ENCODE measurements around the gene FAAP100. TPM values are rescaled to one million over a fixed set of nuclear protein-coding genes. Genes with fewer than 3 reads are reported as not detected.

FAAP100 gene
- total RNA-seq, 2 experiments from 2014 or later: 30.8 to 42.1 TPM

DNA sequence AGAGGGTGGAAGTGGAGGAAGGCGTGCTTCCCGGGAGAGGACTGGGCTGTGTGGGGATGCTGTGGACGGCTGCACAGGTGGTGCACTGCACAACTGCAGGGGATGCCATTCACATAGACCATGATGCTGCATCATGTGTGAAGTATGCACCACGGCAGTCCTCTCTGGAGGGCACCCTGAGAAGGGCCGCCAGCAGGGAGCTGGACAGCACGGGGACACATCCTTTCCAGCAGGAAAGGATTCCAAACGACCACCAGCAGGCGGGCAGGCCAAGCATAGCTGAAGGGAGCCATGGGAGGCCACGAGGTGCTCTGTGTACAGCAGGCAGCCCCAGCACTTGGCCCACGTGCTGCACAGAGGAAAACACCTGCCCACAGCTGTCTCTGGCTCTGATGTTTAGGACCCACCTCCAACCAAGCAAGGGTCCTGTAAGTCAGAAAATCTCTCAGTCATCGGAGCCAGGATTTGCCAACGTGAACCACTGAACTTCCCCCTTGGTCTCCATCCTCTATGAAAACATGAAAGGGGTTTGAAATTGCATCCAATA, 49.6 kb downstream of the FAAP100 start:
- H3K27ac Mint-ChIP-seq: no peak overlapping the region
- peaks cover 23% of the 10 kb centered on the region for H3K27me3 Mint-ChIP-seq
- peaks cover under 1% of the 10 kb centered on the region for H3K4me1 Mint-ChIP-seq
- no peak for DNase-seq
- no peaks in the 10 kb centered on the region for H3K36me3 Mint-ChIP-seq (ENCODE audit: low read depth)
- CTCF ChIA-PET: no interaction called here
- POLR2A ChIA-PET: no interaction called here
- no peak overlapping the region for H3K4me3 Mint-ChIP-seq
- no peaks in the 10 kb centered on the region for H3K9me3 Mint-ChIP-seq

DNA sequence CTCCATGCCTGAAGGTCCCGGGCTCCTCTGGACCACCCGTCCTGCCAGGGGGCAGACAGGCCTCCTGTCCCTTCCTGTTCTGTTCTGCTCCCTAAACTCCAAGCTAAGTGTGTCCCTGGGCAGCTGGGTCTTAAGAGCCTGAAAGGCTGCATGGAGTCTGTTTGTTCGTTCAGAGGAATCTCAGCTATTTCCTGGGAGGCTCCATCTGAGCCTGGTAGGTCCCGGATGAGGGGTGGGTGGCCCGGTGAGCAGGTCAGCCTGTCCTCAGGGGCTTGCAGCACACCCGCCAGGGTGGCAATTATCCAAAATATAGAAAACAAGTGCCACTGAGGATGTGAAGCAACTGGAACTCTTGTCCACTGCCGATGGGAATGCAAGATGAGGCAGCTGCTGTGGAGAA, 52.1 kb downstream of the FAAP100 start:
- ChIA-PET POLR2A (no interaction called here), CTCF (interaction anchor here (1.2 kb wide), 1 partner anchor 15 kb away, joined by 8 read pairs; no protein-coding TSS in a partner anchor)
- H3K36me3 Mint-ChIP-seq (ENCODE audit: low read depth): no peaks in the 10 kb centered on the region
- no peak overlapping the region for H3K4me3 Mint-ChIP-seq
- no peaks in the 10 kb centered on the region for H3K9me3 Mint-ChIP-seq
- peaks cover 30% of the 10 kb centered on the region for H3K27me3 Mint-ChIP-seq
- H3K27ac Mint-ChIP-seq: no peak overlapping the region
- H3K4me1 Mint-ChIP-seq: peaks cover 2% of the 10 kb centered on the region
- no peak for DNase-seq

DNA sequence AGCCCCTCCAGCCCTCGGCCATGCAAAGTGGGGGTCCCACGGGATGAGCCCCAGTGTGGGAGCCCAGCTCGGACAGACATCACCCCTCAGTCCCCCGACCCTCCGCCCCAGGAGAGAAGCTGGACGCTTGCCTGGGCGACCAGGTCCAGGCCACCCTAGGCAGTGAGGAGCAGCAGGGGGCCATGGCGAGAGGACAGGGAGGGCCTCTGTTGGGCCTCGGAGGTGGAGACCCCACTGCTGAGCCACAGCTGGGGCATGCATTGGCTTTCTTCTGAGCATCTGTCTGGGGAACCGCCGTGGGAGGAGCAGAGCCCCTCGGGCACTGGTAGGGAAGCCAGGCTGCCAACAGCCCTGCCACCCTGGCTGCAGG, 52.6 kb downstream of the FAAP100 start:
- DNase-seq: no peak
- no peak overlapping the region for H3K27ac Mint-ChIP-seq
- ChIA-PET POLR2A (no interaction called here), CTCF (interaction anchor here (0.6 to 1.2 kb wide), 2 partner anchors 15 to 69 kb away, joined by 3 to 8 read pairs; no protein-coding TSS in a partner anchor)
- no peak overlapping the region for H3K4me3 Mint-ChIP-seq
- peaks cover 29% of the 10 kb centered on the region for H3K27me3 Mint-ChIP-seq
- no peaks in the 10 kb centered on the region for H3K9me3 Mint-ChIP-seq
- H3K36me3 Mint-ChIP-seq (ENCODE audit: low read depth): no peaks in the 10 kb centered on the region
- peaks cover 6% of the 10 kb centered on the region for H3K4me1 Mint-ChIP-seq

DNA sequence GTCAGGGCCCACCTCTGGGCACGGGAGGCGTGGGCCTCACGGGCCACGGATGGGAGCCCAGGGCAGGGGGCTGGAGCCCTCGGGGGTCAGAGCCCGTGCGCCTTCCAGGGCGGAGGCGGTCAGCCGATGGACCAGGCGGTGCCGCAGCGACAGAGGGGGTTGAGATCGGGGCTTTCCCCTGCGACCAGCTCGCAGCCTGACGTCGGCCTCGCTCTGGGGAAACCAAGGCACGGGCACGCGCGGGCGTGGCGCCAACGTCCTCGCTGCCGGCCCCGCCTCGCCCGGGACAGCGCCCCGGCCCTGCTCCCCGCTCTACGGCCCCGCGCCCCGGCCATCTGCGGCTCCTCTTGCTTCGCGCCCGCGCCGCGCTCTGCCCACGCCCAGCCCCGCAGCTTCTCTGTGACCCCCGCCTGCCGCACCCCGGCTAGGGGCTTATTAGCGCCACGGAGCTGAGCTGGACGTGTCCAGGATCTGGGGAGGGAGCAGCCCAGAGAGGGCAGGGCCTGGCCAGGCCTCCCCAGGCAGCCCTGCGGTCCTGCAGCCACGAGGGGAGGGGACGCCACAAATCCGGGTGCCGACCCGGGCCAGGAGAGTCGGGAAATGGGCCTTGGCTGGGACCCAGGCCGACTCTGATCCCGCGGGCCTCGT, 53.1 kb downstream of the FAAP100 start:
- peaks cover 9% of the 10 kb centered on the region for H3K4me1 Mint-ChIP-seq
- no peaks in the 10 kb centered on the region for H3K36me3 Mint-ChIP-seq (ENCODE audit: low read depth)
- ChIA-PET POLR2A (no interaction called here), CTCF (interaction anchor here (0.6 to 1.7 kb wide), 4 partner anchors 9 to 69 kb away, joined by 3 to 11 read pairs (median 4); no protein-coding TSS in a partner anchor)
- H3K27ac Mint-ChIP-seq: no peak overlapping the region
- H3K4me3 Mint-ChIP-seq: no peak overlapping the region
- H3K27me3 Mint-ChIP-seq: peaks cover 28% of the 10 kb centered on the region
- H3K9me3 Mint-ChIP-seq: no peaks in the 10 kb centered on the region
- no peak for DNase-seq

DNA sequence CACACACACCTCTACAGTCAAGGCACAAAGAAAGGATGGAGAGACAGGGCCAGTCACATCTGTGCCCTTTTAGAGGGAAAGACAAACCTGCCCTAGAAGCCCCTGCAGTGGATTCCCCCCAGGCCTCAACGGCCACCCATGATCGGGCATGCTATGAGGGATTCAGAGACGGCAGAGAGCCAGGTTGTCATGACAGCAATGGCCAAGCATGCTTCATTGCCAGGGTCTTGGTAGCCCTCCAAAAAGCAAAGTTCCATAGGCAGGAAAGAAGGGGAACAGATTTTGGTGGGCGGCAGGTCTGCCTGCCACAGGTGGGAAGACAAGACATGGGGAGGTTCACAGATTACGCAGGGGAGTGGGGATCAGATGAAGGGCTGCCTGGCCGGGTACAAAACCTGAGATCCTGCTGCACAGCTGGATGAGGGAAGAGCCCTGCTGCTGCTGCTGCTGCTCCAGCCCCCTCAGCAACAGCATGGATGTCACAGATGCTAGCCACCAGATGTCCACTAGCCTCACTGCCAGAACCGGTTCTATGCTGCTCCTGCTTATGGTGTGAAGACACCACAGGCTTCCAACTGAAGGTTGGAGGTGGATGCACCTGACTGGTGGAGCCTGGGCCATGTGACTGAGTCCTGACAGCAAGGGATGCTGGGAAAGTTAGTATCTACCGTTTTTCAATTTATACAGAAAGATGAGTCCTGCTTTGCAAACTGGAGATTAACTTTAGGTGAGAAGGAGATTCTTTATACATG, 57.4 kb downstream of the FAAP100 start:
- peaks cover 22% of the 10 kb centered on the region for H3K27me3 Mint-ChIP-seq
- CTCF ChIA-PET: no interaction called here

DNA sequence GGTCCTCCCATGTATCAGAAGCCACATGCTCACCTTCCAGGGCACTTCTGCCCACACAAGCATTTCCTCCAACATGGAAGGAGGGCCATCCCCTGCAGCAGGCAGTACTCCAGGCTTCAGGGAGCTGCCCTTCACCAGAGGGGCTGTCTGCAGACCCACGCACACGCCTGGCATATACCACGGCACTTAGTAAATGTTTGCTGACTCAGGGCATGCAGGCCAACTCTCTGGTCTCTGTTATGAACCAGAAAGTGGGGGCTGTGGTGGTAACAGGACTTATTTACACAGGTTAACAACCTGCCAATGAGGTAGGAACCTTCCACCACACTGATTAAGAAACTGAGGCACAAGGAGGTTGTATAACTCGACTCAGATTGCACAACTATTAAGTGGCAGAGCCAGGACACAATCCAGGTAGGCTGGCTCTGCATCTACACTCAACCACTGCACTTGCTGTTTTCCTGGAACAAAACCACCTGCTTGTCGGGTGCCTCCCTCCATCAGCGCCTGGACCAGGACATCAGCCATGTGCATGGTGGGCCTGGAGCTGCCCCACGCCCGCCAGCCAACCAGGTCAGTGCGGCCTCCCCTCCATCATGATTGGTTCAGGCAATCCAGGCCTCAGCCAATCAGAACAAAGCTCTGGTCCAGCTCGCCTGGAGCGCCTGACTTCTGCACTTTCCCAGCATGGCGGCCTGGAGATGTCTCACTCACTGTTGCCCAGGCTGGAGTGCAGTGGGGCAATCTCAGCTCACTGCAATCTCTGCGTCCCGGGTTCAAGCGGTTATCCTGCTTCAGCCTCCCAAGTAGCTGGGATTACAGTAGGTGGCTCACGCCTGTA, 58.7 kb downstream of the FAAP100 start:
- Mint-ChIP-seq H3K9me3 (no peaks in the 10 kb centered on the region), H3K4me1 (peaks cover 20% of the 10 kb centered on the region), H3K4me3 (no peak overlapping the region), H3K27ac (no peak overlapping the region), H3K27me3 (peaks cover 22% of the 10 kb centered on the region), H3K36me3 (ENCODE audit: low read depth) (no peaks in the 10 kb centered on the region)
- ChIA-PET POLR2A (no interaction called here), CTCF (interaction anchor here (1.1 kb wide), 1 partner anchor 9 kb away, joined by 3 read pairs; no protein-coding TSS in a partner anchor)
- DNase-seq: no peak

More for the DNA sequence above, 57.4 kb downstream of the FAAP100 start:
- Mint-ChIP-seq H3K4me3 (no peak overlapping the region), H3K36me3 (ENCODE audit: low read depth) (no peaks in the 10 kb centered on the region), H3K27ac (no peak overlapping the region), H3K9me3 (no peaks in the 10 kb centered on the region), H3K4me1 (peaks cover 13% of the 10 kb centered on the region)
- POLR2A ChIA-PET: interaction anchor here (0.6 kb wide), 1 partner anchor 12 kb away, joined by 4 read pairs; no protein-coding TSS in a partner anchor
- no peak for DNase-seq

DNA sequence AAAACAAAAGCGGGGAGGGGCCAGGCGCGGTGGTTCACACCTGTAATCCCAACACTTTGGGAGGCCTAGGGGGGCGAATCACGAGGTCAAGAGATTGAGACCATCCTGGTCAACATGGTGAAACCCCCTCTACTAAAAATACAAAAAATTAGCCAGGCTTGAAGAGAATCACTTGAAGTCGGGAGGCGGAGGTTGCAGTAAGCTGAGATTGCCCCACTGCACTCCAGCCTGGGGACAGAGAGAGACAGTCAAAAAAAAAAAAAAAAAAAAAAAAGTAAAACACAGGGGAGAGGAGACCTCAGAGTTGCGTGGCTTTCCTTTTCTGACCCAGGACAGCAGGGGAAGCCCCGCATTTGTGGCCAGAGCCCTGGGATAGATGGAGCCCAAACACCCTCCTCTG, 59.4 kb downstream of the FAAP100 start:
- POLR2A ChIA-PET: no interaction called here
- CTCF ChIA-PET: no interaction called here
- H3K27me3 Mint-ChIP-seq: peaks cover 17% of the 10 kb centered on the region
- no peaks in the 10 kb centered on the region for H3K36me3 Mint-ChIP-seq (ENCODE audit: low read depth)
- H3K4me3 Mint-ChIP-seq: no peak overlapping the region
- H3K9me3 Mint-ChIP-seq: no peaks in the 10 kb centered on the region
- H3K4me1 Mint-ChIP-seq: peaks cover 20% of the 10 kb centered on the region
- H3K27ac Mint-ChIP-seq: no peak overlapping the region
- DNase-seq: no peak

DNA sequence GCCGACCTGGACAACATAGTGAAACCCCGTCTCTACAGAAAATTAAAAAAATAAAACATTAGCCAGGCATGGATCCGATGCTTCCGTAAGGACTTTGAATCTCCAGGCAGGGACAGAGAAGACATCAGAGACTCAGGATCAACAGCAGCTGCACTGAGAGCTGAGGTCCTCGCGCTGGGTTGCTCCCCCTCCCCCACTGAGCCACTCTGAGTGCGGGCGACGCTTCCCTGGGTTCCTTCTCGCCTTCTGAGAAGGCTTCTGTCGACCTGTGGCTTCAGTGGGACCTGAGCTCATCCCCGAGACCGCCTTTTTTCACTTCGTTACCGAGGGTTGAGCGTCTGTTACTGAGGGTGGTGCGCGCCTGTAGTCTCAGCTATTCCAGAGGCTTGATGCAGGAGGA, 60.0 kb downstream of the FAAP100 start:
- Mint-ChIP-seq H3K36me3 (ENCODE audit: low read depth) (no peaks in the 10 kb centered on the region), H3K4me1 (peaks cover 22% of the 10 kb centered on the region), H3K9me3 (no peaks in the 10 kb centered on the region), H3K4me3 (no peak overlapping the region), H3K27me3 (peaks cover 17% of the 10 kb centered on the region), H3K27ac (peak overlapping the region; percentile 1)
- CTCF ChIA-PET: interaction anchor here (0.7 kb wide), 1 partner anchor 233 kb away, joined by 3 read pairs; no protein-coding TSS in a partner anchor
- POLR2A ChIA-PET: no interaction called here
- no peak for DNase-seq

DNA sequence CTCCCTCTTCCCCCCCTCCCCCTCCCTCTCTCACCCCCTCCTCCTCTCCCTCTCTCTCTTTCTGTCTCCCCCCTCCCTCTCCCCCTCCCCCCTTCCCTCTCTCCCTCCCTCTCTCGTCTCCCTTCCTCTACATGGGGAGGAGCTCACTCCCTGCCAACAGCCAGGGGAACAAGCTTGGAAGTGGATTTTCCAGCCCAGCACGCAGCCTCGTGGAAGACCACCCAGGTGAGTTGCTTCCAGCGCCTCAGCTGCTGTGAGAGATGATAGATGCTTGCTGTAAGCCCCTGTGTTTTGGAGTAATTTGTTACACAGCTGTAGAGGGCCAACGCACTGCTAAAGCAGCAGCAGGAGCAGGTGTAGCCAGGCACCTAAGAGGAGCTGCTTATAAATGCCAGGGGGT, 60.4 kb downstream of the FAAP100 start:
- no peak for DNase-seq
- Mint-ChIP-seq H3K4me3 (no peak overlapping the region), H3K36me3 (ENCODE audit: low read depth) (no peaks in the 10 kb centered on the region), H3K27me3 (peaks cover 16% of the 10 kb centered on the region), H3K9me3 (no peaks in the 10 kb centered on the region), H3K4me1 (peaks cover 22% of the 10 kb centered on the region), H3K27ac (no peak overlapping the region)
- ChIA-PET CTCF (interaction anchor here (0.7 kb wide), 1 partner anchor 233 kb away, joined by 3 read pairs; no protein-coding TSS in a partner anchor), POLR2A (no interaction called here)

DNA sequence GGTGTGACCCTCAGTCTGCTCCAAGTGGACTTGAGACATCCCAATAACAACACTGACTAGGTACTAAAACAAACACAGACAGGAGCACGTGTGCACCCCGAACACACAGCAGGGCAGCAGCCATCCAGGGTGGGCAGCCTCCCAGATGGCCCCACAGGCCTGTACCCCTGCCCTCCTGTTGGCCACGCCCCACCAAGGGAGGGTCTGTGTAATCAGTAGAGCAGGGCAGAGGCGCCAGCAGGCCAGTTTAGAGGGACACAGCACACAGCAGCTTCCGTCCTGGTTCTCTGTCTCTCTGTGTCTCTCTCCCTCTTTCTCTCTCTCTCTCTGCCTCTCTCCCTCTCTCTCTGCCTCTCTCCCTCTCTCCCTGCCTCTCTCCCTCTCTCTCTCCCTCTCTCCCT, 61.0 kb downstream of the FAAP100 start:
- CTCF ChIA-PET: no interaction called here
- POLR2A ChIA-PET: no interaction called here
- H3K27ac Mint-ChIP-seq: no peak overlapping the region

DNA sequence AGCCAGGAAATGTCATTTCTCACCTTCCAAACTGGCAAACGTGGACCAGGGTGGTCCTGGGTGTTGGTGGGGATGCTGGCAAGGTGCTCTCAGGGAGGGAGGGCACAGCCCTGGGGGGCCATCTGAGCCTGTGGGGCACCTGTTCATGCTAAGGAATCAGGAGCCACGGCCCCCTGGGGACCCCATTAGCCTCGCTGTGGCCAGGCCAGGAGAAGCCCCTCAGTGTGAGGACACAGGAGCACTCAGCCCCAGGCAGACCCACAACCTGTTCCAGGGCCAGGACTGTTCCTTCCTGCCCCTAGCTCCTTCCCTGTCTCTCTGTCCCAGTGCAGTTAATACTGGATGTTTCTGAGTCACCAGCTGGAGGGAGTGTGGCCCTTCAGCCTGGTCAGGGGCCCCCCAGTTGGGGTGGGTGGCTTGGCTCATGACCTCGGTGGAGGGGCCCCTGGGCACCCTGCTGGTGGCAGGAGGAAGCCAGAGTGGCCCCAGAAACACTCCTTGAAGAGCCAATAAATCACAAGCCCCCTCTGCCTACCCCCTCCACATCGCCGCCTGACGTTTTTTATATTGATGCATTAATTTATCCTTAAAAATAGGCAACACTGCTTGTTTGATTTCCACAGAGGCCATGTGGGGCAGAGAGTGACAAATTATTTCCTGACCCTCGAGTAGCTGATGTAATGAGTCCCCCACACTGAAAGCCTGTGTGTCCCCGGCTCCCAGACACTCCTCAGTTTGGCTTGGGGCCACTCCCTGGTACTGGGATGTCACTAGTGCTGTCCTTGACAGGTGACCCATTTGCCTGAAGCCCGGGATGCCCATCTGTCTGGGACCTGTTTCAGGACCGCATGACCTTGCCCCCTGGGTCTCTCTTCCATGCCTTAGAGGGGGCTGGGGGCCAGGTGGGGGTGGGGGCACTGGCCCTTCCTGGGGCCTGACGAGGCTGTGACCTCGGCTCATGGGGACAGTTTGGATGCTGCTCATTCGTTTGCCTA, 61.9 kb downstream of the FAAP100 start:
- Mint-ChIP-seq H3K36me3 (ENCODE audit: low read depth) (no peaks in the 10 kb centered on the region), H3K4me3 (peak overlapping the region; percentile 59), H3K9me3 (no peaks in the 10 kb centered on the region), H3K27ac (no peak overlapping the region), H3K4me1 (peaks cover 29% of the 10 kb centered on the region), H3K27me3 (peaks cover 10% of the 10 kb centered on the region)
- DNase-seq: no peak
- ChIA-PET CTCF (interaction anchor here (1.1 to 1.6 kb wide), 2 partner anchors 8 to 34 kb away, joined by 3 read pairs; no protein-coding TSS in a partner anchor), POLR2A (no interaction called here)

More for the DNA sequence above, 61.0 kb downstream of the FAAP100 start:
- no peak overlapping the region for H3K4me3 Mint-ChIP-seq
- H3K36me3 Mint-ChIP-seq (ENCODE audit: low read depth): no peaks in the 10 kb centered on the region
- H3K27me3 Mint-ChIP-seq: peaks cover 12% of the 10 kb centered on the region
- H3K4me1 Mint-ChIP-seq: peaks cover 25% of the 10 kb centered on the region
- no peaks in the 10 kb centered on the region for H3K9me3 Mint-ChIP-seq
- DNase-seq: no peak
